Activated naive CD4-positive, alpha-beta T cell treated with anti-CD3 and anti-CD28 coated beads, Interleukin-2, amount 10 ng/mL, durations not matched to agents 7 days and 5 days (primary cell): ENCODE results near the gene HDAC6.
"Not testable (repeated sequence)": the region's sequence is repeated elsewhere in the genome, so short reads cannot be mapped to it uniquely, and the experiment has no call there.

Experiments used
- CTCF ChIA-PET: fragments of 350-600 bp; sonication (Branson Sonifier 250); formaldehyde crosslinking; loops from one replicate; lab custom pipeline; 2021; ENCODE audit warnings: antibody characterized with exemption; lab: Charles Lee
- DNase-seq: peaks from one replicate; pipeline ENCODE4 v3.0.0-alpha.2; 2020
- H3K27ac Mint-ChIP-seq: one replicate; pipeline ENCODE4 v1.8.0; 2021; ENCODE audit warnings: mild to moderate bottlenecking, moderate library complexity, mixed read lengths
- H3K27me3 Mint-ChIP-seq: one replicate; pipeline ENCODE4 v1.8.0; 2021; ENCODE audit warnings: mild to moderate bottlenecking, mixed read lengths
- H3K36me3 Mint-ChIP-seq: one replicate; pipeline ENCODE4 v1.8.0; 2021; ENCODE audit warnings: mixed read lengths
- H3K4me1 Mint-ChIP-seq: one replicate; pipeline ENCODE4 v1.8.0; 2021; ENCODE audit warnings: mixed read lengths
- H3K4me3 Mint-ChIP-seq: one replicate; pipeline ENCODE4 v1.8.0; 2021; ENCODE audit warnings: mild to moderate bottlenecking, moderate library complexity, mixed read lengths
- H3K9me3 Mint-ChIP-seq: one replicate; pipeline ENCODE4 v1.8.0; 2021; ENCODE audit warnings: mixed read lengths

HDAC6 gene

GRCh38 chrX:48800574-48801279 lies 1.1 kb upstream of the HDAC6 start:
- Mint-ChIP-seq H3K4me3 (peak overlapping the region; percentile 92), H3K4me1 (peaks cover 22% of the 10 kb centered on the region), H3K36me3 (peaks cover 16% of the 10 kb centered on the region), H3K27ac (peak overlapping the region; percentile 97), H3K27me3 (no peaks in the 10 kb centered on the region), H3K9me3 (no peaks in the 10 kb centered on the region)
- CTCF ChIA-PET: interaction anchor here (0.9 to 1.2 kb wide), 2 partner anchors 152 kb away, joined by 3 to 5 read pairs; no protein-coding TSS in a partner anchor
- DNase-seq: peak; percentile 21

GRCh38 chrX:48802089-48802904 lies 430 bp downstream of the HDAC6 start:
- DNase-seq: peak; percentile 82
- Mint-ChIP-seq H3K27me3 (no peaks in the 10 kb centered on the region), H3K4me3 (peak overlapping the region; percentile 92), H3K4me1 (peaks cover 22% of the 10 kb centered on the region), H3K27ac (peak overlapping the region; percentile 97), H3K9me3 (no peaks in the 10 kb centered on the region), H3K36me3 (peaks cover 20% of the 10 kb centered on the region)
- CTCF ChIA-PET: interaction anchor here (0.6 to 0.9 kb wide), 2 partner anchors 141 to 154 kb away, joined by 3 read pairs; no protein-coding TSS in a partner anchor

GRCh38 chrX:48802905-48803200 lies 986 bp downstream of the HDAC6 start:
- peaks cover 22% of the 10 kb centered on the region for H3K4me1 Mint-ChIP-seq
- no peaks in the 10 kb centered on the region for H3K9me3 Mint-ChIP-seq
- CTCF ChIA-PET: no interaction called here
- DNase-seq: no peak
- H3K4me3 Mint-ChIP-seq: peak overlapping the region; percentile 92
- no peaks in the 10 kb centered on the region for H3K27me3 Mint-ChIP-seq
- peak overlapping the region; percentile 97 for H3K27ac Mint-ChIP-seq
- peaks cover 20% of the 10 kb centered on the region for H3K36me3 Mint-ChIP-seq

DNA sequence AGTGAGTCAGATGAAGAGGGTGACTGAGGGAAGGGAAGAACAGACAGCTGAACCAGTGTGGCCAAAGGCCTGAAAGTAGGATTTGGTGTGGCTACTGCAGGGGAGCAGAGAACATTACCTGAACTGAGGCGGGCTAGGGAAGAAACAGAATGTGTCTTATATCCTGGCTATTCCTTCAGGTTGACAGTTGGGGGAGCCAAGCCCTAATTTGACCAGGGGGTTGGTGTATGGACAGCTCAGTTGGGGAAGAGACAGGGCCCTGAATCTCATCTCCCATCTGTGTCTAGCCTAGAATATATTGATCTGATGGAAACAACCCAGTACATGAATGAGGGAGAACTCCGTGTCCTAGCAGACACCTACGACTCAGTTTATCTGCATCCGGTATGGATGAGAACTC lies 4.2 kb downstream of the HDAC6 start:
- Mint-ChIP-seq H3K27ac (peak overlapping the region; percentile 49), H3K4me1 (peaks cover 15% of the 10 kb centered on the region), H3K4me3 (no peak overlapping the region), H3K36me3 (peaks cover 18% of the 10 kb centered on the region), H3K9me3 (no peaks in the 10 kb centered on the region), H3K27me3 (no peaks in the 10 kb centered on the region)
- CTCF ChIA-PET: interaction anchor here (1.0 kb wide), 1 partner anchor 21 kb away, joined by 3 read pairs; no protein-coding TSS in a partner anchor
- DNase-seq: no peak

GRCh38 chrX:48813644-48814043 lies 11.8 kb downstream of the HDAC6 start:
- peaks cover 16% of the 10 kb centered on the region for H3K36me3 Mint-ChIP-seq
- no peak for DNase-seq

DNA sequence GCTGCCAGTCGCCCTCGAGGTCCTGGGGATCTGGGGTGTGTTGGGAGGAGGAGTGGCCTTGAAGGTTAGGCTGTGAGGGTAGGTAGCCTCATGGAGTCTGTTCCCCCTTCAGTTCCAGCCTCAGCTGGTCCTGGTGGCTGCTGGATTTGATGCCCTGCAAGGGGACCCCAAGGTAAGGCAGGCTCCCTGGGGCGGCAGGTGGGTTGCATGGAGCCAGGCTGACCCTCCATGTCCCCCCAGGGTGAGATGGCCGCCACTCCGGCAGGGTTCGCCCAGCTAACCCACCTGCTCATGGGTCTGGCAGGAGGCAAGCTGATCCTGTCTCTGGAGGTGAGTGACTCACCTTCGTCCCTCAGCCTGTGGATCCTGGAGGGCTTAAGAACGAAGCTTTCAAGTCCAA lies 12.9 kb downstream of the HDAC6 start:
- CTCF ChIA-PET: no interaction called here
- H3K27ac Mint-ChIP-seq: no peak overlapping the region
- H3K27me3 Mint-ChIP-seq: no peaks in the 10 kb centered on the region
- no peak for DNase-seq
- H3K4me3 Mint-ChIP-seq: no peak overlapping the region
- H3K4me1 Mint-ChIP-seq: peaks cover 6% of the 10 kb centered on the region
- peaks cover 16% of the 10 kb centered on the region for H3K36me3 Mint-ChIP-seq
- no peaks in the 10 kb centered on the region for H3K9me3 Mint-ChIP-seq

More at GRCh38 chrX:48813644-48814043, 11.8 kb downstream of the HDAC6 start:
- no peaks in the 10 kb centered on the region for H3K27me3 Mint-ChIP-seq
- H3K9me3 Mint-ChIP-seq: no peaks in the 10 kb centered on the region
- peaks cover 6% of the 10 kb centered on the region for H3K4me1 Mint-ChIP-seq
- CTCF ChIA-PET: no interaction called here
- no peak overlapping the region for H3K27ac Mint-ChIP-seq
- H3K4me3 Mint-ChIP-seq: no peak overlapping the region

DNA sequence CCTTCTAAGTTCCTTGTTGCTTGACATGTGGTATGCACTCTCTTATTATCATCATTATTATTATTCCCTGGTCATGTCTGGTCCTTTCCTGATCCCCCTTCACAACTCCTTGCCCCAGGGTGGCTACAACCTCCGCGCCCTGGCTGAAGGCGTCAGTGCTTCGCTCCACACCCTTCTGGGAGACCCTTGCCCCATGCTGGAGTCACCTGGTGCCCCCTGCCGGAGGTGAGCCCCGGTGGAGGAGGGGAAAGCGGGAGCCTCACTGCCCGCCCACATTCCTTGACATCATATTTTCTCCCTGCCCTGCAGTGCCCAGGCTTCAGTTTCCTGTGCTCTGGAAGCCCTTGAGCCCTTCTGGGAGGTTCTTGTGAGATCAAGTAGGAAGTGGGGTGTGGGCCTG lies 13.4 kb downstream of the HDAC6 start:
- CTCF ChIA-PET: no interaction called here
- no peak overlapping the region for H3K4me3 Mint-ChIP-seq
- peak overlapping the region; percentile 37 for H3K27ac Mint-ChIP-seq
- DNase-seq: no peak
- peaks cover 6% of the 10 kb centered on the region for H3K4me1 Mint-ChIP-seq
- no peaks in the 10 kb centered on the region for H3K27me3 Mint-ChIP-seq
- no peaks in the 10 kb centered on the region for H3K9me3 Mint-ChIP-seq
- peaks cover 19% of the 10 kb centered on the region for H3K36me3 Mint-ChIP-seq

DNA sequence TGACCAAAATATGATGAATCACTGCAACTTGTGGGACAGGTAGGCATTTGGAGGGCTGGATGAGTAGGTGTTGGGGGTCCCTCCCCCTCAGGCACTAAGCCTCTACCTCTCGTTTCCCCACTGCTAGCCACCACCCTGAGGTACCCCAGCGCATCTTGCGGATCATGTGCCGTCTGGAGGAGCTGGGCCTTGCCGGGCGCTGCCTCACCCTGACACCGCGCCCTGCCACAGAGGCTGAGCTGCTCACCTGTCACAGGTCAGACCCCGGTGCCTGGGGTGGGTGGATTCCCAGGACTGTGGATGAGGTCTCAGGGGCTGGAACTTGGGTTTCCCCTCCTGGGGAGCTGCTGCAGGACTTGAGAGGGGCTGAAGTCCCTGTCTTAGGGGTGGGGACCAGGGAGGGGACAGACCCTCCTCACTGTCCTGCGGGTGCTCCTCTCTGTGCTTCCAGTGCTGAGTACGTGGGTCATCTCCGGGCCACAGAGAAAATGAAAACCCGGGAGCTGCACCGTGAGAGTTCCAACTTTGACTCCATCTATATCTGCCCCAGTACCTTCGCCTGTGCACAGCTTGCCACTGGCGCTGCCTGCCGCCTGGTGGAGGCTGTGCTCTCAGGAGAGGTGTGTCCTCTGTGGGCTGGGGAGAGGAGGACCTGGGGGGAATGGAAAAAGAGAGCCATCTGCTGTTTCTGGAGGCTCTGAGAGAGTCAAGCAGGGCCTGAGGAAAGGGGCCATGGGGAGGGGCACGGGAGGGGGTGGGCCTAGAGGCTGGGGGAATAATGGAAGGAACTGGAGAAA lies 14.3 kb downstream of the HDAC6 start:
- H3K4me3 Mint-ChIP-seq: no peak overlapping the region
- H3K27ac Mint-ChIP-seq: no peak overlapping the region
- H3K4me1 Mint-ChIP-seq: peaks cover 6% of the 10 kb centered on the region
- no peaks in the 10 kb centered on the region for H3K27me3 Mint-ChIP-seq
- H3K9me3 Mint-ChIP-seq: no peaks in the 10 kb centered on the region
- CTCF ChIA-PET: no interaction called here
- H3K36me3 Mint-ChIP-seq: peaks cover 18% of the 10 kb centered on the region
- DNase-seq: no peak

DNA sequence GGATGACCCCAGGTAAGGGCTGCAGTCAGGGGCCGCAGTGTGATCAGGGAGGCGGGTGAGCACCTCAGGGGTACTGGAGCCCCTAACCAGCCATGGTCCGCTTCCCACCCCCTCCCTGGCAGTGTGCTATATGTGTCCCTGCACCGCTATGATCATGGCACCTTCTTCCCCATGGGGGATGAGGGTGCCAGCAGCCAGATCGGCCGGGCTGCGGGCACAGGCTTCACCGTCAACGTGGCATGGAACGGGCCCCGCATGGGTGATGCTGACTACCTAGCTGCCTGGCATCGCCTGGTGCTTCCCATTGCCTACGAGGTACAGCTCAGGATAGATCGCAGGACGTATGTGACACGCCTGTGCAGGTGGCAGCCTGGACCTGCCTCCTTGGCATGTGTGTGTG lies 16.2 kb downstream of the HDAC6 start:
- no peaks in the 10 kb centered on the region for H3K27me3 Mint-ChIP-seq
- CTCF ChIA-PET: no interaction called here

DNA sequence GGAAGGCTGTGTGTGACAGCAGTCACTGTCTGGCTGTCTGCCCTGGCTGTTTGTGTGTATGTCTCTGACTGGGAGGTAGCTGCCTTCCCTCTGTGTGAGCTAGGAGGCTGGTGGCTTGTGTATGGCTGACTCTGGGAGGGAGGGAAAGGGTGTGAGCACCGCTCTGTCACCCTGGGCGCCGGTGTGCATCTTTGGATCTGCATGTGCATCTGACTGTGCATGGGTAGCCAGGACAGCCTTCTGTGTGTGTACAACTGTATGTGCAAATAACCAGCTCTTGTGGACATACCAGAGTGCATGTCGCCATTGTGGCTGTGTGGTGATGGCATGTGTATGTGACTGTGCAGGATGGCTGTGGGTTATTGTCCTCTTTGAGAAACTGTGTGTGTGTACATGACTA lies 17.0 kb downstream of the HDAC6 start:
- no peak overlapping the region for H3K4me3 Mint-ChIP-seq
- no peaks in the 10 kb centered on the region for H3K9me3 Mint-ChIP-seq
- no peaks in the 10 kb centered on the region for H3K27me3 Mint-ChIP-seq

More for the DNA sequence above, 16.2 kb downstream of the HDAC6 start:
- DNase-seq: no peak
- no peak overlapping the region for H3K4me3 Mint-ChIP-seq
- no peak overlapping the region for H3K27ac Mint-ChIP-seq
- no peaks in the 10 kb centered on the region for H3K9me3 Mint-ChIP-seq
- peaks cover 10% of the 10 kb centered on the region for H3K36me3 Mint-ChIP-seq
- no peaks in the 10 kb centered on the region for H3K4me1 Mint-ChIP-seq

DNA sequence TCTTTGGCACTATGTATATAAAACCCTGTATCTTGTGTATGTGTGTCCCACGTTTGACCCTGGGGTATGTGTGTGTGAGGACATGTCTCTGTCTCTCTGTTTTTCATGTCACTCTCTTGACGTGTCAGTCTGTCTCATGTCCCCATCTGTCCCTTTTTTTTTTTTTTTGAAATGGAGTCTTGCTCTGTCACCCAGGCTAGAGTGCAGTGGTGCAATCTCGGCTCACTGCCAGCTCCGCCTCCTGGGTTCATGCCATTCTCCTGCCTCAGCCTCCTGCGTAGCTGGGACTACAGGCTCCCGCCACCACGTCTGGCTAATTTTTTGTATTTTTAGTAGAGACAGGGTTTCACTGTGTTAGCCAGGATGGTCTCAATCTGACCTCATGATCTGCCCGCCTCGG lies 17.5 kb downstream of the HDAC6 start:
- H3K27me3 Mint-ChIP-seq, DNase-seq, H3K4me3 Mint-ChIP-seq, H3K36me3 Mint-ChIP-seq, CTCF ChIA-PET, H3K4me1 Mint-ChIP-seq, H3K9me3 Mint-ChIP-seq, H3K27ac Mint-ChIP-seq: not testable (repeated sequence)

More for the DNA sequence above, 17.0 kb downstream of the HDAC6 start:
- CTCF ChIA-PET: no interaction called here
- Mint-ChIP-seq H3K27ac (no peak overlapping the region), H3K4me1 (no peaks in the 10 kb centered on the region), H3K36me3 (peaks cover 9% of the 10 kb centered on the region)
- DNase-seq: no peak

GRCh38 chrX:48823053-48823452 lies 21.2 kb downstream of the HDAC6 start:
- Mint-ChIP-seq H3K4me3 (no peak overlapping the region), H3K4me1 (peaks cover 8% of the 10 kb centered on the region), H3K27me3 (peaks cover 28% of the 10 kb centered on the region), H3K9me3 (no peaks in the 10 kb centered on the region), H3K36me3 (peaks cover 20% of the 10 kb centered on the region), H3K27ac (no peak overlapping the region)
- CTCF ChIA-PET: no interaction called here
- no peak for DNase-seq

GRCh38 chrX:48824066-48824465 lies 22.2 kb downstream of the HDAC6 start:
- Mint-ChIP-seq H3K27me3 (peaks cover 38% of the 10 kb centered on the region), H3K4me1 (peaks cover 8% of the 10 kb centered on the region), H3K27ac (no peak overlapping the region), H3K36me3 (peaks cover 20% of the 10 kb centered on the region), H3K4me3 (no peak overlapping the region), H3K9me3 (no peaks in the 10 kb centered on the region)
- no peak for DNase-seq
- CTCF ChIA-PET: no interaction called here
